Activated naive CD4-positive, alpha-beta T cell treated with anti-CD3 and anti-CD28 coated beads, Interleukin-2, amount 50 U/mL, for 72 hours (primary cell): ENCODE data around the gene NCK1. TPM values are rescaled to one million over a fixed set of nuclear protein-coding genes. Genes with fewer than 3 reads are reported as not detected.
A peak's percentile ranks its signal among the peaks of the same experiment; 100 is the strongest.

Experiments
- ATAC-seq, 2 donors: fragments of 150-1000 bp; cut with Tn5 transposase; 2 replicates each; pipeline ENCODE4 v1.10.0; 2021; ENCODE audit warnings: mild to moderate bottlenecking in 2 of 2, moderate library complexity in 2 of 2
- DNase-seq, 2 donors: peaks; one replicate each; pipeline ENCODE4 v3.0.0; 2021 to 2022; ENCODE audit warnings: low spot score in 2 of 2
- H3K27ac Mint-ChIP-seq, 2 donors: one replicate each; pipeline ENCODE4 v1.8.0; 2022; ENCODE audit warnings: mild to moderate bottlenecking in 2 of 2, mixed read lengths in 2 of 2
- H3K36me3 Mint-ChIP-seq, 2 donors: one replicate each; pipeline ENCODE4 v1.8.0; 2022; ENCODE audit warnings: mixed read lengths in 2 of 2
- H3K9me3 Mint-ChIP-seq, 2 donors: one replicate each; pipeline ENCODE4 v1.8.0; 2022; ENCODE audit warnings: mixed read lengths in 2 of 2
- total RNA-seq, 2 donors: library from RNA; stranded (reverse); gene quantifications; one replicate each; pipeline ENCODE4 v1.2.3, GENCODE V29; 2022

The NCK1 gene
- 10 to 100 TPM; 34.6 to 45.1 TPM for total RNA-seq

- peak; percentile 94 to 96 for DNase-seq
- Mint-ChIP-seq H3K9me3 (peaks cover 0 to 2% of the 10 kb centered on the region in 2 donors), H3K36me3 (peaks cover 27 to 34% of the 10 kb centered on the region in 2 donors), H3K27ac (peak within 1 kb of the TSS; percentile 90 to 97)
- peak; percentile 97 to 98 for ATAC-seq
These were observed at the start of gene NCK1 for GRCh38 chr3:136861890-136862616. TSS of gene NCK1 (plus strand) at chr3:136862208. CDS start at chr3:136928002, 65,794 bp downstream.

GRCh38 chr3:136817448-136817847, 44.6 kb upstream of the NCK1 start:
- DNase-seq, result no peak
- Mint-ChIP-seq H3K36me3 (peaks cover 12 to 16% of the 10 kb centered on the region in 2 donors), H3K9me3 (peaks cover 1 to 3% of the 10 kb centered on the region in 2 donors), H3K27ac (no peak overlapping the region)
- ATAC-seq, result no peak

GRCh38 chr3:136818191-136818768, 43.7 kb upstream of the NCK1 start:
- ATAC-seq, result peak; percentile 88 to 95

GRCh38 chr3:136818769-136819391, 43.1 kb upstream of the NCK1 start, which contains the start of gene SLC35G2:
TSS of gene SLC35G2 (plus strand) at chr3:136819126. CDS start at chr3:136854461, 35,335 bp downstream.
- H3K36me3 Mint-ChIP-seq, result peaks cover 18 to 22% of the 10 kb centered on the region in 2 donors
- H3K9me3 Mint-ChIP-seq, result peaks cover 3 to 8% of the 10 kb centered on the region in 2 donors

More at GRCh38 chr3:136818191-136818768, 43.7 kb upstream of the NCK1 start:
- peak overlapping the region in 1 of 2 donors; percentile 87 for H3K27ac Mint-ChIP-seq
- peaks cover 18 to 22% of the 10 kb centered on the region in 2 donors for H3K36me3 Mint-ChIP-seq
- peaks cover 3 to 6% of the 10 kb centered on the region in 2 donors for H3K9me3 Mint-ChIP-seq
- DNase-seq, result peak; percentile 35 to 82

GRCh38 chr3:136819392-136819730, 42.6 kb upstream of the NCK1 start:
- Mint-ChIP-seq H3K9me3 (peaks cover 3 to 13% of the 10 kb centered on the region in 2 donors), H3K36me3 (peaks cover 18 to 22% of the 10 kb centered on the region in 2 donors), H3K27ac (peak overlapping the region in 1 of 2 donors; percentile 87)
- DNase-seq (peak; percentile 23 to 55), ATAC-seq (peak; percentile 44 to 57)

More at GRCh38 chr3:136818769-136819391, 43.1 kb upstream of the NCK1 start, which contains the start of gene SLC35G2:
- H3K27ac Mint-ChIP-seq, result peak within 1 kb of the TSS; percentile 62 to 87
- peak; percentile 53 to 74 for ATAC-seq
- DNase-seq, result peak; percentile 31 to 62

GRCh38 chr3:136819731-136820679, 42.0 kb upstream of the NCK1 start:
- Mint-ChIP-seq H3K9me3 (peaks cover 3 to 14% of the 10 kb centered on the region in 2 donors), H3K36me3 (peaks cover 18 to 22% of the 10 kb centered on the region in 2 donors), H3K27ac (peak overlapping the region; percentile 62 to 87)
- DNase-seq, result peak; percentile 32 to 57
- ATAC-seq, result peak in 1 of 2 donors; percentile 10

- DNase-seq, result no peak
- no peak overlapping the region for H3K27ac Mint-ChIP-seq
- H3K36me3 Mint-ChIP-seq, result peaks cover 6% of the 10 kb centered on the region in 2 donors
- peaks cover 5 to 8% of the 10 kb centered on the region in 2 donors for H3K9me3 Mint-ChIP-seq
- ATAC-seq, result no peak
These were observed 30.5 kb upstream of the NCK1 start for GRCh38 chr3:136831461-136831860.

GRCh38 chr3:136835089-136835812, 26.8 kb upstream of the NCK1 start:
- DNase-seq (no peak), ATAC-seq (no peak)
- no peak overlapping the region for H3K27ac Mint-ChIP-seq
- no peaks in the 10 kb centered on the region for H3K9me3 Mint-ChIP-seq
- H3K36me3 Mint-ChIP-seq, result peaks cover 0 to 10% of the 10 kb centered on the region in 2 donors

GRCh38 chr3:136835813-136836510, 26.0 kb upstream of the NCK1 start:
- ATAC-seq, result no peak

GRCh38 chr3:136836511-136837156, 25.4 kb upstream of the NCK1 start:
- Mint-ChIP-seq H3K36me3 (peaks cover 0 to 10% of the 10 kb centered on the region in 2 donors), H3K9me3 (no peaks in the 10 kb centered on the region), H3K27ac (no peak overlapping the region)
- ATAC-seq (no peak), DNase-seq (no peak)

More at GRCh38 chr3:136835813-136836510, 26.0 kb upstream of the NCK1 start:
- no peak for DNase-seq
- Mint-ChIP-seq H3K9me3 (no peaks in the 10 kb centered on the region), H3K36me3 (peaks cover 0 to 10% of the 10 kb centered on the region in 2 donors), H3K27ac (no peak overlapping the region)

- Mint-ChIP-seq H3K27ac (peak overlapping the region in 1 of 2 donors; percentile 59), H3K36me3 (peaks cover 3 to 19% of the 10 kb centered on the region in 2 donors), H3K9me3 (no peaks in the 10 kb centered on the region)
- peak in 1 of 2 donors; percentile 68 for ATAC-seq
- DNase-seq, result no peak
These were observed 23.1 kb upstream of the NCK1 start for GRCh38 chr3:136838641-136839555.

- H3K27ac Mint-ChIP-seq, result peak overlapping the region in 1 of 2 donors; percentile 59
- H3K36me3 Mint-ChIP-seq, result peaks cover 5 to 19% of the 10 kb centered on the region in 2 donors
- H3K9me3 Mint-ChIP-seq, result no peaks in the 10 kb centered on the region
- DNase-seq, result no peak
- no peak for ATAC-seq
These were observed 22.5 kb upstream of the NCK1 start for GRCh38 chr3:136839556-136839931.

- peak overlapping the region; percentile 45 to 59 for H3K27ac Mint-ChIP-seq
These were observed 21.8 kb upstream of the NCK1 start for GRCh38 chr3:136840252-136840651.

More at GRCh38 chr3:136840252-136840651, 21.8 kb upstream of the NCK1 start:
- ATAC-seq (no peak), DNase-seq (no peak)
- Mint-ChIP-seq H3K9me3 (no peaks in the 10 kb centered on the region), H3K36me3 (peaks cover 5 to 19% of the 10 kb centered on the region in 2 donors)
